Raji (cell line): ENCODE data around the gene SNPH.

Experiments used
- POLR2A ChIP-seq: IDR thresholded peaks from 2 replicates; pipeline ENCODE4 v1.6.1; 2011; ENCODE audit warnings: low read depth, low read length, control low read depth; ENCODE audit not compliant: insufficient read depth

The SNPH gene

GRCh38 chr20:1266167-1266973, at the start of gene SNPH:
Gene SNPH, plus strand, starts transcription at chr20:1266294. Its CDS starts 29,946 bp downstream, at chr20:1296240.
- TF ChIP-seq POLR2A: no peak

- no peak for TF ChIP-seq POLR2A
Measured at GRCh38 chr20:1224205-1224890, 41.7 kb upstream of the SNPH start.

DNA sequence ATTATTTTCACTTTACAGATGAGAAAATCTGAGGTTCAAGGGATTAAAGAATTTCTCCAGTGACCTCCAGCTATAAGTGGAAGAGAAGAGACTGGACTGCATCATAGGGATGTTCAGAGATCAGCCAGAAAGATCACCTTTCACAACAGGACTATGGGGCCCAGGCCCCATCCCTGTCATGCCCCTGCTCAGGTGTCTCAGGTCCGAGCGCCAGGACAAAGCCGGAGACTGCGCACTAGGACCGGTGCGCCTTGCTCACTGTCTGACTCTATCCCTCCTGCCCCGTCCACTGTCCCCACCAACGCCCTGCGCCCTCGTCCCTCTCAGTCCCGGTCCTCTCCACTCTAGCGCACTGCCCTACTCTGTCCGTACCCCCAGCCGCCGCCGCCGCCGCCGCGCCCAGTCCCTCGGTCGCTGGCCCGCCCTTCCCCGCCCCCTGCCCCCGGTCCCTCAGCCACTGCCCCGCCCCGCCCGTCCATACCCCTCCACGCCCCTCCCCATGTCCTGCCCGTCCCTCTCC, 40.8 kb upstream of the SNPH start:
- no peak for TF ChIP-seq POLR2A

DNA sequence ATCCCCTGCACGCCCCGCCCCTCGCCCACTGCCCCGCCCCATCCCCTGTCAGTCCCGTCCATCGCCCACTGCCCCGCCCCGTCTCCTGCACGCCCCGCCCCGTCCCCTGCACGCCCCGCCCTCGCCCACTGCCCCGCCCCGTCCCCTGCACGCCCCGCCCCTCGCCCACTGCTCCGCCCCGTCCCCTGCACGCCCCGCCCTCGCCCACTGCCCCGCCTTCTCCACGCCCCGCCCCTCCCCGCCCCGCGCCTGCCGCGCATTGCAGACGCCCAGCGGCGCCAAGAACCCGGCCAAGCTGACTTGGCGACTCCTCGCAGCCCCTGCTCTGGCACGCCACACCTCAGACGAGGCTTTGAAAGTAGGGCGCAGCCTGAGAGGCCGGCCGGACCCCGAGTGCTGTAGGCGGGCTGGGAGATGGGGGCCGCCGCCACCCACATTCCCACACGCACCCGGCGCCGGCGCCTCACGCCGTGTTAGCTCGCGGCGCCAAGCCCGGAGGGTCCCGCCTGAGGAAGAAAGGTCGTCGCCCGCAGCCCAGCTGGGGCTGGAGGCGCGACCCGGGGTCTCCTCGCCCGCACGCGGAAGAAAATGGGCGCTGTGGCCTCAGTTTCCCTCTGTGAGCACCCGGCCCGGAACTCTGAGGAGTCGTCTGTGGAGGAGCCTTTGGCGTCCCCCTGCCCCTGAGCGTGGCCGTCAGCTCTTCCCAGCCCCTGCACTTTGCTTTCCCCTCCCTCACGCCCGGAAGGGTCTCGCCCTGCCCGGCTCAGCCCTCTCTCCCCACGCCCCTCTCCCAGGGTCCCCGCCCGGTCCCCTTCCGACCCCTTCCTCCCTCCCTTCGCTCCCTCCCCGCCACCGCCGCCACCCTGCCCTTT, 40.1 kb upstream of the SNPH start, which contains the start of gene RAD21L1:
RAD21L1 (plus strand) TSS at position 262 of the 872 bp plus-strand sequence. CDS start 2,410 bp downstream, outside the sequence.
- TF ChIP-seq POLR2A: no peak

- TF ChIP-seq POLR2A: no peak
Measured at GRCh38 chr20:1229541-1229940, 36.6 kb upstream of the SNPH start.

DNA sequence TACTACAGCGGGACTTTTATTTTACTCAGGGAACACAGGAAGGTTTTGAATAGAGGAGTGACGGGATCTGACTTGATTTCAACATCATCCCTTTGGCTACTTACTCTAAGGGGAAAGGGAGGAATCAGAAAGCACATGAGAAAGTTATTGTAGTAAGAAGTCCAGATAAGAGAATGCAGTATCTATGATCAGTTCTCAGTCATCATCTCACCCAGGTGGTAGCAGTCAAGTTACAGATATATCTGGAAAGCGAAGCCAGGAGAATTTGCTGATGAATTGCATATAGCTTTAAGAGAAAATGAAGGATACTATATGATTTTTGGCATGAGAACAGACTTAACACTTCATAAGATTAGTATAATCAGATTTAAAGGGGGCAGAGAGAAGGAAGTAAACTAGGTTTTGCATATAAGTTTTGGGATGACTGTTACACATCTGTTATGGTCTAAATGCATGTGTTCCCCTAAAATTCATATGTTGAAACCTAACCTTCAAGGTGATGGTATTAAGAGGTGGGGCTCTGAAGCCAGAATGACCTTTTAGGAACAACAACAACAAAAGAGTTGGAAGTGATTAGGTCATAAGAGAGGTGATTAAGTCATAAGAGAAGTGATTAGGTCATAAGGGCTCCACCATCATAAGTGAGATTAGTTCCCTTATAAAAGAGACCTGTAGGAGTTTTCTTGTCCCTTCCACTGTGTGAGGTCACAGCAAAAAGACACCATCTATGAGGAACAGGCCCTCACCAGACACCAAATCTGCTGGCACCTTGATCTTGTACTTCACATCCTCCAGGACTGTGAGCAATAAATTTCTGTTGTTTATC, 33.6 kb upstream of the SNPH start:
- TF ChIP-seq POLR2A: no peak

GRCh38 chr20:1240549-1240948, 25.5 kb upstream of the SNPH start:
- TF ChIP-seq POLR2A: no peak

- TF ChIP-seq POLR2A: no peak
Measured at GRCh38 chr20:1241456-1241855, 24.6 kb upstream of the SNPH start.

DNA sequence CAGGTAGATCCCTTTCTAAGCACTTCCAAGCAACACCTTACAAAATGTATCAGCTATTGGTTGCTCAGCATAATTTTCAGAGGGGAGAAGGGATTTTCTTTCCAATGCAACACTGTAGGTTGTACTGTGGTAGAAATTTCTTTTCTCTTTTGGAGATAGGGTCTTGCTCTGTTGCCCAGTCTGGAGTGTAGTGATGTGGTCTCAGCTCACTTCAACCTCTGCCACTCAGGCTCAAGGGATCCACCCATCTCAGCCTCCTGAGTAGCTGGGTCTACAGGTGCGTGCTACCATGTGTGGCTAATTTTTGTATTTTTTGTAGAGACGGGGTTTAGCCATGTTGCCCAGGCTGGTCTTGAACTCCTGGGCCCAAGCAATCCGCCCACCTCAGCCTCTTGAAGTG, 24.0 kb upstream of the SNPH start:
- no peak for TF ChIP-seq POLR2A

- no peak for TF ChIP-seq POLR2A
Measured at GRCh38 chr20:1242530-1242929, 23.6 kb upstream of the SNPH start.

DNA sequence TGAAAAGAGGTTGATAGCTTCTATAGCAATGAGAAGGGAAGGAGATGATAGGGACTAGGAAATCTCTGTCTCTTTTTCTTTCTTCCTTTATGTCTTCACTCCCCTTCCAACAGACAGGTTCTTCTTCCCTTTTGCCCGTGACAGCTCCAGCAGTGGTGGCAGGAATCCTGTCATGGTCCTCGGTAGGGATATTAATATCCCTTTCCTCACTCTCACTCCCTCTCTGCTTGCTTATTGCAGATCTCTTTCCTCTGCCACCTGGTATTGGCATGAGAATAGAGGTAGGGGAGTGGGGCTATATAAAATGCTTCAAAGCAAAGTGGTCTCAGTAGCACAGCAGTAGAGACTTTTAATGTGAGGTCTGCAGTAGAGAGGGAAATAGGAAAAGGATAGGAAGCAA, 20.5 kb upstream of the SNPH start:
- TF ChIP-seq POLR2A: no peak

GRCh38 chr20:1247689-1248088, 18.4 kb upstream of the SNPH start:
- no peak for TF ChIP-seq POLR2A

DNA sequence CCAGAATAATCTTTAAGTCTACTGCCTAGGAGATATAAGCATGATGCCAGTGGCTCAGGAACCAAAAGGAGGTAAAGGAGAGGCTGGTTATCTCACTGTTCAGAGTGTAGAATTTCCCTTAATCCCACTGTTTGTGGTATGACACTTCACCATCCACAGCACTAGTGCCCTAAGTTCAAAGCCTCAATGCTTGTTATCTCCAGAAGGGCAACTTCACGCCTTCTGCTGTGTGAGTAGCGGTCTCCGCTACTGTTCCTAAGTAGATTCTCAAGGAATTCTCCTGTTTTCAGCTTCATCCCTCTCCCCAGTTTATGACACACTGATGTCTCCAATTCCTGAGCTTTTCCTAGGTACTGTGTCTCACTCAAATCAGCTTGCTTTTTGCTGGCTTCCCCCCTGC, 13.7 kb upstream of the SNPH start:
- no peak for TF ChIP-seq POLR2A

- TF ChIP-seq POLR2A: no peak
Measured at GRCh38 chr20:1254254-1254653, 11.8 kb upstream of the SNPH start.
